Endothelial cell (in vitro differentiated cells): ENCODE results near the gene ADSS2. TPM values are rescaled to one million over a fixed set of nuclear protein-coding genes. Genes with fewer than 3 reads are reported as not detected.

Experiments
- DNase-seq: peaks from one replicate; pipeline ENCODE4 v3.0.0; 2021; ENCODE audit warnings: low spot score
- H3K27ac Mint-ChIP-seq: one replicate; pipeline ENCODE4 v1.8.0; 2021; ENCODE audit warnings: mixed read lengths, inconsistent platforms; ENCODE audit not compliant: unreplicated experiment
- H3K27me3 Mint-ChIP-seq: one replicate; pipeline ENCODE4 v1.8.0; 2021; ENCODE audit warnings: mild to moderate bottlenecking, moderate library complexity, mixed read lengths, inconsistent platforms; ENCODE audit not compliant: unreplicated experiment
- H3K36me3 Mint-ChIP-seq: one replicate; pipeline ENCODE4 v1.8.0; 2021; ENCODE audit warnings: mild to moderate bottlenecking, low read depth, mixed read lengths, inconsistent platforms; ENCODE audit not compliant: unreplicated experiment
- H3K4me1 Mint-ChIP-seq: one replicate; pipeline ENCODE4 v1.8.0; 2021; ENCODE audit warnings: mild to moderate bottlenecking, mixed read lengths, inconsistent platforms; ENCODE audit not compliant: unreplicated experiment
- H3K4me3 Mint-ChIP-seq: one replicate; pipeline ENCODE4 v1.8.0; 2021; ENCODE audit warnings: mild to moderate bottlenecking, mixed read lengths, inconsistent platforms; ENCODE audit not compliant: unreplicated experiment
- H3K9me3 Mint-ChIP-seq: one replicate; pipeline ENCODE4 v1.8.0; 2021; ENCODE audit warnings: mixed read lengths, inconsistent platforms; ENCODE audit not compliant: unreplicated experiment
- total RNA-seq: library from RNA; stranded (reverse); fragmentation: NEBNext Ultra II Directional; extraction: Animal tissue kit (Norgen Biotek cat#: 25700); gene quantifications from one replicate; pipeline ENCODE4 v1.2.1, GENCODE V29; 2021; ENCODE audit not compliant: unreplicated experiment
- TF ChIP-seq, protein P1 (sequence below): fragments of 200-600 bp; sonication (generic); IDR thresholded peaks from one replicate; pipeline ENCODE4 v1.5.0; 2021; ENCODE audit warnings: antibody characterized with exemption; ENCODE audit not compliant: unreplicated experiment

Gene ADSS2
- total RNA-seq, 1 donor from 2014 or later, result 35.4 TPM

DNA sequence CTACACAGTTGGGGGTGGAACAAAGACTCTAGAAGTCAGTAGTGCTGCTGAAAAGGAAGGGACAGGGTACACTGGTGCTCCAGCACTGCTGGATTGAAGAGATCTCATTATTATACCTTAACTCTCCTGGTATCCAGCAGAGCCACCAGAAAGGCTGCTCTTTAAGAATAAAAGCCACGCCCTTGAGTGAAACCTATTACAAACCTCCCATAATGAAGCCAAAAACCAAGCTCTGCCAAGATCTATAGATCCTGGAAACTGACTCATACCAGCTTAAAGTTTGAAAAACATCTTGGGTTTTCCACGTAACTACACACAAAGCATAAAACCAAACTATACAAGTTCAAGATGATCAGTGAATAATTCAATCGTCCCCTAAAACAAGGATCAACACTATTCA lies 38.0 kb downstream of the ADSS2 start:
- TF ChIP-seq, protein P1, sequence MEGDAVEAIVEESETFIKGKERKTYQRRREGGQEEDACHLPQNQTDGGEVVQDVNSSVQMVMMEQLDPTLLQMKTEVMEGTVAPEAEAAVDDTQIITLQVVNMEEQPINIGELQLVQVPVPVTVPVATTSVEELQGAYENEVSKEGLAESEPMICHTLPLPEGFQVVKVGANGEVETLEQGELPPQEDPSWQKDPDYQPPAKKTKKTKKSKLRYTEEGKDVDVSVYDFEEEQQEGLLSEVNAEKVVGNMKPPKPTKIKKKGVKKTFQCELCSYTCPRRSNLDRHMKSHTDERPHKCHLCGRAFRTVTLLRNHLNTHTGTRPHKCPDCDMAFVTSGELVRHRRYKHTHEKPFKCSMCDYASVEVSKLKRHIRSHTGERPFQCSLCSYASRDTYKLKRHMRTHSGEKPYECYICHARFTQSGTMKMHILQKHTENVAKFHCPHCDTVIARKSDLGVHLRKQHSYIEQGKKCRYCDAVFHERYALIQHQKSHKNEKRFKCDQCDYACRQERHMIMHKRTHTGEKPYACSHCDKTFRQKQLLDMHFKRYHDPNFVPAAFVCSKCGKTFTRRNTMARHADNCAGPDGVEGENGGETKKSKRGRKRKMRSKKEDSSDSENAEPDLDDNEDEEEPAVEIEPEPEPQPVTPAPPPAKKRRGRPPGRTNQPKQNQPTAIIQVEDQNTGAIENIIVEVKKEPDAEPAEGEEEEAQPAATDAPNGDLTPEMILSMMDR, result no peak
- Mint-ChIP-seq H3K36me3 (peaks cover 19% of the 10 kb centered on the region), H3K27me3 (no peaks in the 10 kb centered on the region), H3K9me3 (no peaks in the 10 kb centered on the region), H3K4me1 (no peaks in the 10 kb centered on the region), H3K27ac (no peak overlapping the region), H3K4me3 (no peak overlapping the region)
- DNase-seq, result no peak

DNA sequence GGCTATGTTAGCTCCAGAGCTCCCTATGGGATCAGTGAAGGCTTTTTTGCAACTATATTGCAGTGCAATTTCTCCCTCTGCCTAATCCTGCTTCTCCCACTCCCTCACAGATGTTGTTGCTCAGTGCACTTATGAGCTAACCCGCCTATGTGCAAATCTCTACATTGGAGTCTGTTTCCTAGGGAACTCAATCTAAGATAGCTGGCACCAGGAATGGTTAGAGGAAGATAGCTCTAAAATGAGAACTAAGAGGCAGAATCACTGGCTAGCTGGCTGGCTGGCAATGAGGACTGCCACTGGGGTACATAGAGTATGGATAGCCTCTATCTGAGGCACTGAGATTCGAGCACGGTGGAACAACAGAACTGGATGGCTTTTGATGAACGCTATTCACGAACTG lies 39.5 kb downstream of the ADSS2 start:
- TF ChIP-seq, protein P1, result no peak
- DNase-seq, result no peak
- peaks cover 14% of the 10 kb centered on the region for H3K36me3 Mint-ChIP-seq
- H3K9me3 Mint-ChIP-seq, result no peaks in the 10 kb centered on the region
- no peaks in the 10 kb centered on the region for H3K27me3 Mint-ChIP-seq
- H3K4me3 Mint-ChIP-seq, result peak overlapping the region; percentile 17
- H3K4me1 Mint-ChIP-seq, result no peaks in the 10 kb centered on the region
- no peak overlapping the region for H3K27ac Mint-ChIP-seq

DNA sequence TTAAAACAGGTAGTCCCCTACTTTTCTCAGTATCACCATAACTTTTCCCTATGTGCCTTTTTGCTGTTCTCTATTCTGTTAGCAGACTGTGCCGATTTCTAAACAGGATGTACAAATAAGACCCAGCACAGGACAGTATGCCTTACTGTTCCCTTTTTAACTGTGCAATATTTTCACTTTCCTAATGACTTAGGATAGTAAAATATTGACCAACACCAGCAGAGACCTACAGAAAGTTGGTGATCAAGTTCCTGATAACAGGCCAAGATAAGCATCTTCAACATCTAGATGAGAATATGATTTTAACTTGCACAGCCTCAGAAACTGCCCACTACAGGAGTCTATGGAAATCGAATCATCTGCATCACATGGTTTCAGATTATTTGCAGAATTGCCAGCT lies 42.0 kb downstream of the ADSS2 start:
- Mint-ChIP-seq H3K27me3 (no peaks in the 10 kb centered on the region), H3K9me3 (no peaks in the 10 kb centered on the region), H3K4me1 (no peaks in the 10 kb centered on the region), H3K36me3 (peaks cover 10% of the 10 kb centered on the region), H3K27ac (no peak overlapping the region), H3K4me3 (no peak overlapping the region)
- no peak for DNase-seq
- TF ChIP-seq, protein P1, result no peak

DNA sequence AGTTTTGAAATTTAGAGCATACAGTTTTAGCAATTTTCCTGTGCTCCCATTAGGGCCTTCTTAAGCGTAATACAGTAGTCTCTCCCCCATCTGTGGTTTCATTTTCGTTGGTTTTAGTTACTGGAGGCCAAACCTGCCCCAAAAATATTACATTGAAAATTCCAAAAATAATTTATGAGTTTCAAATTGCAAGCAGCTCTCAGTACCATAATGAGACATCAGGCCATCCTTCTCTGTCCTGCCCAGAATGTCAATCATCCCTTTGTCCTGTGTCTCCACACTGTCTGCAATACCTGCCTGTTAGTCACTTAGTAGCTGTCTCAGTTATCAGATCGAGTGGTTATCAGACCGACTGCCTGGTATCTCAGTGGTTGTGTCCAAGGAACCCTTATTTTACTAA lies 45.4 kb downstream of the ADSS2 start:
- H3K9me3 Mint-ChIP-seq, result no peaks in the 10 kb centered on the region
- no peaks in the 10 kb centered on the region for H3K27me3 Mint-ChIP-seq
- H3K4me1 Mint-ChIP-seq, result no peaks in the 10 kb centered on the region
- no peak for DNase-seq
- TF ChIP-seq, protein P1, result no peak
- H3K4me3 Mint-ChIP-seq, result no peak overlapping the region
- H3K27ac Mint-ChIP-seq, result no peak overlapping the region
- peaks cover 4% of the 10 kb centered on the region for H3K36me3 Mint-ChIP-seq

DNA sequence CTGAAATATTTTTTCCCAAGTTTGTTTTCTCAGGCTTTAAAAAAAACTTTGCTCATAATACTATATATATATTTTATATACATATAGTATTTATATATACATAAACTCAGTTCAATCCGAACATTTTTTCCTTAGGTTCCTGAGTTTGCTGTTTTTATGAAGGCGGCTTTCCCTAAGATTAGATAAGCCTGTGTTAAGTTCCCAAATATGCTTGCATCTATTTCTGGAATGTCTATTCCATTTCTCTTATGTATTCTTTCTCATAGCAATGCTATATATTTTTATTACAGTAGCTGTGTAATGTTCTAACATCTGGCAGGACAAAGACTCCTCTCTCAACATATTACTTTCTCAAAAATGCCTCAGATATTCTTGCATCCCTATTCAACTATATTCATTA lies 45.9 kb downstream of the ADSS2 start:
- no peak for DNase-seq

More for the DNA sequence above, 45.9 kb downstream of the ADSS2 start:
- TF ChIP-seq, protein P1, result no peak
- no peaks in the 10 kb centered on the region for H3K4me1 Mint-ChIP-seq
- H3K27me3 Mint-ChIP-seq, result no peaks in the 10 kb centered on the region
- H3K27ac Mint-ChIP-seq, result no peak overlapping the region
- H3K4me3 Mint-ChIP-seq, result no peak overlapping the region
- no peaks in the 10 kb centered on the region for H3K9me3 Mint-ChIP-seq
- peaks cover 4% of the 10 kb centered on the region for H3K36me3 Mint-ChIP-seq
